Measurements from ENCODE around the gene RANBP2.

- TF ChIP-seq CTCF (IDR thresholded peaks at IDR 0.05; ENCODE audit: low read depth, low read length, poor library complexity, severe bottlenecking): no peak
- no peak for TF ChIP-seq EZH2phosphoT487 (IDR thresholded peaks at IDR 0.05; ENCODE audit: borderline replicate concordance, low read length)
Measured at GRCh38 chr2:108776475-108776874, 57.2 kb downstream of the RANBP2 start.
